ENCODE measurements around the gene TRIM66.

TRIM66 gene, protein sequence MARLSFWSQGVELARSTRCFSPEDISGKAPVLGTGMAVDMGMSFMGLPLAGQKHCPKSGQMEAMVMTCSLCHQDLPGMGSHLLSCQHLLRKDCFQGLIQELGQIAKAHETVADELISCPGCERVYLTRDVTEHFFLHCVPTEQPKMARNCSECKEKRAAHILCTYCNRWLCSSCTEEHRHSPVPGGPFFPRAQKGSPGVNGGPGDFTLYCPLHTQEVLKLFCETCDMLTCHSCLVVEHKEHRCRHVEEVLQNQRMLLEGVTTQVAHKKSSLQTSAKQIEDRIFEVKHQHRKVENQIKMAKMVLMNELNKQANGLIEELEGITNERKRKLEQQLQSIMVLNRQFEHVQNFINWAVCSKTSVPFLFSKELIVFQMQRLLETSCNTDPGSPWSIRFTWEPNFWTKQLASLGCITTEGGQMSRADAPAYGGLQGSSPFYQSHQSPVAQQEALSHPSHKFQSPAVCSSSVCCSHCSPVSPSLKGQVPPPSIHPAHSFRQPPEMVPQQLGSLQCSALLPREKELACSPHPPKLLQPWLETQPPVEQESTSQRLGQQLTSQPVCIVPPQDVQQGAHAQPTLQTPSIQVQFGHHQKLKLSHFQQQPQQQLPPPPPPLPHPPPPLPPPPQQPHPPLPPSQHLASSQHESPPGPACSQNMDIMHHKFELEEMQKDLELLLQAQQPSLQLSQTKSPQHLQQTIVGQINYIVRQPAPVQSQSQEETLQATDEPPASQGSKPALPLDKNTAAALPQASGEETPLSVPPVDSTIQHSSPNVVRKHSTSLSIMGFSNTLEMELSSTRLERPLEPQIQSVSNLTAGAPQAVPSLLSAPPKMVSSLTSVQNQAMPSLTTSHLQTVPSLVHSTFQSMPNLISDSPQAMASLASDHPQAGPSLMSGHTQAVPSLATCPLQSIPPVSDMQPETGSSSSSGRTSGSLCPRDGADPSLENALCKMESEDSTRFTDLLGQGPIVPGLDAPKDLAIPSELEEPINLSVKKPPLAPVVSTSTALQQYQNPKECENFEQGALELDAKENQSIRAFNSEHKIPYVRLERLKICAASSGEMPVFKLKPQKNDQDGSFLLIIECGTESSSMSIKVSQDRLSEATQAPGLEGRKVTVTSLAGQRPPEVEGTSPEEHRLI (N-terminal part only)

DNA sequence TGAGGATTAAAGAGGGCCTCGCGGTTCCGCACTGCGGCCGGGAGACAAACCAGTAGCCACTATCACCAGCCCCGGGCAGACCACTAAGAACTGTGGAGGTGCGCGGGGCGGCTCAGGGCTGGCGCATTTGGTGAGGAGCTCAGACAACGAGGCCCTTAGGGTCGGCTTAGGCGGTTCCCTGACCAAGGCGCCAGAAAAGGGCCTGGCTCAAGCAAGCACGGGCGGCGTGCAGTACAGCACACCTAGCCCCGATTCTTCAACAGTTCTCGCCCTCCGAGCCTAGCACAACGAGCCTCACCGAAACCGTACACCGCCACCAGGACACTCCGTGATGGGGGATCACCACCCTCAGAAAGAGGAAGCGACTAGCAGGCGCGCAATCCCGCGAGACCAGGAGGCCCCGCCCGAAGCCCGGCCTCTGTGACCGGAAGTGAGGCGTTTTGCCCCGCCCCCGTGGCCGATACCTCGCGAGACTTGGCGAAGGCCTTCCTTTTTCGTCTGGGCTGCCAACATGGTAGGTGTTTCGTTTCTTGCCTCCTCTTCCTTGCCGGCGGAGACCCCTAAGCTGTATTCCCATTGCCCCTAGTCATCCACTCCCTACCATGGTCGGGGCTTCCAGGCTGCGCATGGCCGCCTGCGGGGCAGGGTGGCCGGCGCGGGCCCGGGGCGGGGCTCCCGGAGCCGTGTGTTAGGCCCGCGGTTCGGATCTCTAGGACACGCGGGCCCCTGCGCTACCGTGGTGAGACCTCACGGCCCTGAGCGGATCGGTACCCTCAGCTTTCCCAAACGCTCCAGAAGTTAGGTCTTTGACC is at the start of gene TRIM66, which contains the start of gene RPL27A:
TRIM66 (minus strand) TSS at position 363 of the 812 bp plus-strand sequence. CDS start 10,391 bp downstream, outside the sequence.
RPL27A (plus strand) TSS at position 490 of the 812 bp plus-strand sequence; CDS start at position 512, 22 bp downstream.
- peak; percentile 99 for DNase-seq

DNA sequence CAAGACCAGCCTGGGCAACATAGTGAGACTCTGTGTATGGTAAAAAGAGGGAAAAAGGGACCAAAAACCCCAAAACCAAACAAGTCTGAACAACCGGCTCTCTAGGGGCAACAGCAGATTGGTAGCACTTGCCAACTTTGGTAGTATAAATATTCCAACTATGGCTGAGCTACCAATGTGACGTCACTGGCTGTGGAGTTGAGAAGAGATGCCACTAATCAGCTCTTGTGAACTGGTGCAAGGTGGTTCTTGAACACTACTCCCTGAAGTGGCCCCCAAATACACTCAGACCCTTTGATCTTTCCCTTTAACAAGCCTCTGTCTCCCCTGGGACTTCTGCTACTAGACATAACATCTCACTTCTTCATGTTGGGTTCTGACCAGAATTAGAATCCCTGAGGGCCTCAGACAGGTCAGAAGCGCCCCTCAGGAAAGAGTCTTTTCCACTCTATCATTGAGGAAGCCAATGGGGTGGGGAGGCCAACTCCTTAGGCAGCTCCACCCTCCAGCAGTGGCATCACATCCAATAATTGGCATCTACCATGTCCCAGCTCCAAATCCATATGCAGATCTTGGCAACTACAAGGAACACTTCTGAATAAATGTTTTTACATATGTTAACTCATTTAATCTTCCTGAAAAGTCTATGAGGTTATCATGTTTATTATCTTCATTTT is 49.3 kb upstream of the TRIM66 start:
- DNase-seq, result no peak

DNA sequence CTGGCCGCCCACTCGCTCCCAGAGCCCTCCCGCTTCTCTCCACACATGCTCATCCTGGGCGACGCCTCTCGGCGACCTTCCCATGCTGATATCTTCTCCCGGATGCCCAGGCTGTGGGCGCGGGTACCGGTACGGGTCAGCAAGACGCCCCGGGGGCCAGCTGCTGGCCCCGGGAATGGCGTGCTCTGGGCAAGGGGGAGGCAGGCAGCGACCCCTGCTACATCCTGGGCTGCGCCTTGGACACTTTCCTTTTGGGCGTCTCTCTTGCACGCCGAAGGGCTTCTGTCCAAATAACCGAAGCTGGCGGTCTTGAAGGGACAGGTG is 48.2 kb upstream of the TRIM66 start:
- DNase-seq, result no peak

DNA sequence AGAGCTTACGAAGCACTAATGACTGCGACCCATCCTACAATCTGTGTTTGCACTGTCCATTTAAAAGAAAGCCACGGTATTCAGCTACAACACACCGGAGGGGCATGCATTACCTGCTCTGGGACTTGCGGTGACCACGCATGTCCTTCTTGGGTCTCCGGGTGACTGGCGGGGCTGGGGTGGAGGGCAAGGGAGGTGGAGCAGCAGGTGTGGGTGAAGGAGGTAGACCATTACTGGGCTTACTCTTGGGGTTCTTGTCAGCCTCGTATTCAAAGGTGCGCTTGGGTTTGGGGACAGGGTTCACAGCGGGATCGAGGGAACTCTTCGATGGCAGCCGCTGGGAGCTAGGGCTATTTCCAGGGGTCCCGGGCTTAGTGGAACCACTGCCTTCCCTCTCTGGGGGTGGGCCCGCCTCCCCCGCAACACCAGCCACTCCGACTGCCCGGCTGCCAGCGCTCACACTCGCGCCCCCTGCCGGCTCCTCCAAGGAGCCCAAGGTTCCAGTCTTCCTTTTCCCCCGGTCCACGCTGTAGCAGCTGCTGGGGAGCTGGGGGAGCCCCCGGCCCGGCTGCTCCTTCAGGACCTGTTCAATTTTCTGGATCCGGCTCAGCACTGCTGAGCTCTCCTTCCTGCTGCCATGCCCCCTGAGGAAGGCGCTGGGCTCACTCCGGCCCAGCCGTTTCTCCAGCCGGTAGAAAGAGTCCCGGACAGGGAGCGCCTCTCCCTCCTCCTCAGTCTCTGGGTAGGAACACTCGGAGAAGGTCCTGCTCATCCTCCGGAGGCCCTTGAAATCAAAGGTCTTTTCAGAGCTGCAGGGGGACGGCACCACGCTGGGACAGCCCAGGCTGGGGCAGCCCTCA is 47.6 kb upstream of the TRIM66 start:
- no peak for DNase-seq

DNA sequence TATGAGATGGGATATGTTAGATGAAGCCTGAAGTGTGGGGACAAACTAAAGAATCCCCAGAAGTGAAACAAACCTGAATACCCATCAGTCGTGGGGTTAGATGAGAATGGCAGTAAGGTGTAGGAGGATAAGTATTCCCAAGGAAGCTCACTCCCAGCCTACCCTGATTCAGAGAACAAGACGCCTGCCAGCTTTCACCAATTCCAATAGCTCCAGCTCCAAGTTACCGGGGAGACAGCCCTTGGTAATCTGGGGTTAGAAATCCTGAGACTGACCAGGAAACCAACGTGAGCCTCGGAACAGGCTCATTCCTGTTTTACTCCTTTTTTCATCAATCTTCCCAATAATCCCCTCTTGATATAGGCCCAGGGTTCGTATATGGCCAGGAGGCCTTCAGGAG is 46.6 kb upstream of the TRIM66 start:
- DNase-seq, result no peak

DNA sequence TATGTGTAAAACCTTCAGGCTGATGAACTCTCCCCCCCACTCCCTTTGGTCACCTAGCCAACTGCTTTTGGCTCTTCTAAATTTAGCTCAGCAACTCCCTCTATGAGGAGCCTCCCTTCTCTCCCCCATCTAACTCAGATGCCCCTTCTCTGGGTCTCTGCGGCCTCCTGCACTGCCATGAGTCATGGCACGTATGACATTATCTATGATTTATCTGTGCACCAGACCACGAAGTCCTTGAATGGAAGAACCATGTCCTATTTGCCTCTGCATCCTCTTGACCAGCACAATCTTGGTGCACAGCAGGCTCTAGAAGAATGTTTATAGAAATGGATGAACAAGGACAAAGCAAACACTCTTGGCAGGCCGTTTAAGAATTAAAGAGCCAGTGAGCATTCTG is 46.1 kb upstream of the TRIM66 start:
- no peak for DNase-seq

DNA sequence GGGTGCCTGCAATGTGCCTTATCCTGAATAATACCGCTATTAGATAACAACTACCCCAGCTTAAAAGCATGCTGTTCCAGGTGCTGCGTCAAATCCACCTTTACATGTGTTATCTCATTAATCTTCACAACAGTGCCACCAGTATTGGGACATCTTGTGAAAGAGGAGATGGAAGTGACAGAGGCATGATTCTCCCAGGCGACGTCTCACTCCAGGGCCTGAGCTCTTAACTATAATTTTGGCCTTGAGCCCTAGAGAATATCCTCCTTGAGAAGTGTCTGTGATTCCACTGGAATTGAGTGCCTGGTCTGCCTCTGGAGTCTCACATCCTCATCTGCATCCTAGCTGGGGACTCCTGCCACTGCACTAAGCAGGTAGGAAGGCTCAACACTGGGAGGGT is 43.9 kb upstream of the TRIM66 start:
- DNase-seq, result no peak

DNA sequence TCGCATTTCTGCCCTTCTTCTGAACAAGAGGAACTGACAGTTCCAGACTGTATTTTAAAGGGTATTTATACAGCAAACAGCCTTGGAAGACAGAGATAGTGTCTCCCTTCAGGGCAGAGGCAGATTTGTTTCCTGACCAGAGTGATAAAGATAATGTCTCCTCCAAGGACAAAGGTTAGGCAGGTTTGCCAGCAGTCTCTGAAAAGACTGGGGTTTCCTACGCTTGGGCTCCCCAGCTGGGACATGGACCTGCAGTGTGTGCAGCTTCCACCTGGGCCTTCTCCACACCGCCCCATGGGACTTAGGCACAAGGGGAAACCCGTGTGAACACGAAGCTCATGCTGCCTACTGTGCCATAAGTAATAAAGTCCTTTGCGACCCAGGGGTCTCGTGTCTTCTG is 42.2 kb upstream of the TRIM66 start:
- DNase-seq, result no peak

DNA sequence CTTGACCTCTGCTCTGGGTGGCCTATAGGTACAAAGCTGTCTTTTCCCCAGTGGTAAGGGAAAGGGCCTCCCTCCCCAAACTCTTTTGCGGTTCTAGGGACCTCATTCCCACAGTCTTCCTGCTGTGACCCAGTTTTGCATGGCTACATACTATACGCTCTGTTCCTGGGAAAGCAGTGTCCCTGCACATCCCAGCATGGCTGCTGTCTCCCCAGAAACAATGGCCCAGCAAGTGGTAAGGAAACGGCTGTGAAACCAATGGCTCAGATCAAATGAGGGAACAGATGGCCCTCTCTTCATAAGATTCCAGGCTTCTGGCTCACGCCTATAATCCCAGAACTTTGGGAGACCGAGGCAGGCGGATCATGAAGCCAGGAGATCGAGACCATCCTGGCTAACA is 41.2 kb upstream of the TRIM66 start:
- no peak for DNase-seq

DNA sequence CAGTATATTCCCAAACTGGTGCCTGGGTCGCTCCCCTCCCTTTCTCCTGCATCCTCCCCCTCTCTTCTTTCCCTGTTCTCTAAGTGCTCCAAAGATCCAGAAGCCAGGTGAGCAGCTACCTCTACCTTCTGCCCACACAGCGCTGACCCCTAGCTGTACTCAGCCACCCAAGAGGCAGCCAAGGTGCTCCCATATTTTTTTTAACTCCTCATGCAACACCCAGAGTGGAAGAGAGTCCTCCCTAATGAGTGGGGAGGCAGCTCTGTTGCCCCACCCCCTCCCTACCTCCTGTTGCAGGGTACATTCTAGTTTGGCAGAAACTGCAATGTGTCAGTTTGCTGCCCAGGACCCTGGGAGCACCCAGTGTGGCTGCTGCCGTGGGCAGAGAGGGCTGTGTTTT is 40.3 kb upstream of the TRIM66 start:
- no peak for DNase-seq

DNA sequence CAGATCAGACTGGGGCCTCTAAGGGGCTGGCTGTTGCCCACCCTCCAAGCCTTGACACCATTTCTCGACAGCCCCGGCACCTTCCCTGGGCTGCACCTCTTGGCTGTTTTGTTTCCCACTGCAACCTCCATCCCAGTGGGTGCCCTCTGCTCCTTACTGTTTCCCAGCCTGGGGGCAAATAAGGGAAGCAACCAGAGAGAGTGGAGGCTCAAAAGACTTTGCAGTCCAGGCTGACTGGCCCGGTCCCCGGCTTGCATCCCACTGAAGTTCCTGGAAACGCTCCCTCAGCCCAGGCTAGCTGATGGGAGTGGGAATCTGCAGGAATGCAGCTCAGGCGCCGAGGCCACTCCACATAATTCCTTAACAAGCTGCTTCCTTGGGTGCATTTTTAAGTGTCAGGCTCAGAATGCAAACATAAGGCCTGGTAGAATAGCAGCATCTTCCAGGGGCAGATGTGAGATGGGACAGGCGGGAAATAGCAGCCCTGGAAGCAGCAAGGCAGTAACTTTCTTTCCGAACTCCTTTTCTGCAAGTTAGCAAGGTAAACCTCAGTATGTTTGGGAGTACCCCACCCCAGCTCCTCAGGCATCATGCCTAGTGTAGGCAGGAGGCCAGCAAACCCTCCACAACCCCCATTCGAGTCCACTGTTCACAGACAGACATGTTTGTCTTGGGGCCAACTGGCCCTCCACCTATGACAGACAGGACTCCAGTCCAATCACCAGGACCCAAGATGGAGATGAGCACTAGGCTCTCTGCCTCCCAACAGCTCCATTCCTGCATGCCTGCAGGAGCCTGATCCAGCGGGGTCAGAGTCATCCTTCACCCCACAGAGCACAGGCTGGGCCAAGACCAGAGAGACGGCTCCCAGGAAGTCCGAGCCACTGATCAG is 39.4 kb upstream of the TRIM66 start:
- DNase-seq, result peak; percentile 81

DNA sequence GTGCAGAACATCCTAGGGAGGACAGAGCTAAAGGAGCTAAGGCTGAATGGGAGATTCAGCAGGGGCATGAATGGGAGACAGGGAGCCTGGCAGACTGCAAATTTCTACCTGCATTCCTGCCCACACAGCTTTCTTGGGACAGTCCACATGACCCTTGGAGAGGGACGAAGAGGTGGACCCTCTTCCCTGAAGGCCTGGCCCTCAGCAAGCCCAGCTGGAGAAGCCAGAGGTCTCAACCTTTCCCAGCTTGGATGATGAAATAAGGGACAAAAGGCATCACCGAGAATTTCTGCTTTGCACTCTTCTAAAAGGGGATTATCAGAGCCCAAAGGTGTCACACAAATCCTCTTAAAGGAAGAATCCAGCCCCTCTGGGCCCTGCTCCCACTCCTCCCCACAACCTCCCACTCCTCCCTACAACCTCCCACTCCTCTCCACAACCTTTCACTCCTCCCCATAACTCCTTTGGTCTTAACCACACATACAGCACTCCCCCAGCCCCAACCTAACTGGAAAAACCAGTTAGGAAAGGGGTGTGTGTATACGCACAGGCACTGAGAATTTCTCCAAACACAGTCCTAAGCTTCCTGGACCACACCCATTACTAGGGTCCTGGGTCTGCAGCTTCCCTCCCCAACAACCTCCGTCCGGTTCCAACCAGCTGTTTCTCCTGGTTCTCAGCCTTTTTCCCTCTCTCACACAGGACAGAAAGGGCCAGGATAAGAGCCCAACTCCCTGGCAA is 38.6 kb upstream of the TRIM66 start:
- DNase-seq, result peak; percentile 73

DNA sequence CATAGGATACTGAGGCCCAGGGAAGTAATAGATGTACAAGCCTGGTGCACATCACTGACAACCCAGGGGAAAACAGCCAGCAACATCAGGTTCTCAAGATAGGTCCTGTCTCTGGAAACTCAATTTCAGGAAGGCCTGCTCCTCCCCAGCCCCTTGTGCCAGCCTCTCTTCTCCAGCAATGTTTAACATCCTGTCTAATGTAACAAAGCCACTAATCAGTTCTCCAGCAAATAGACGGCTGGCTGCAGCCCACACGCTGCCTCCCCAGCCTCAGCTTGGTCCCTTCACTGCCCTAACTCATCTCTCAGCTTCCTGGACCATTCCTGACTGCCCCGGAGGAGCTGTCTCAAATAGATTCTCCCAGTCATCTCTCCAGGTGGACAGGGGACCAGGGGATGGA is 37.9 kb upstream of the TRIM66 start:
- peak; percentile 55 for DNase-seq

DNA sequence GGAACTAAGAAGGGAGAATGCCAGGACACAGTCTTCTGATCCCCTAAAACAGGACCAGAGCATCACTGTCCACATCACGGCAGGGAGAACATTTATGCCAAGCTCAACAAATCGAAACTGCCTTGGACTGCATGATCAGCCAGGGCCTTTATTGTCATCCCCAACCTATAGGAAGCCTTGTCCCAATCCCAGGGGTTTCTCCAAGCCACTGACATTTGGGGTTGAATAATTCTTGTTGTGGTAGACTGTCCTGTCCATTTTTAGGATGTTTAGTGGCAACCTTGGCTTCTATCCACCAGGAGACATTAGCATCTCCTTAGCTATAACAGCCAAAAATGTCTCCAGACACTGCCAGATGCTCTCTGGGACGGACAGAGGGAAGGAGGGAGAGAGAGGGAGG is 37.3 kb upstream of the TRIM66 start:
- no peak for DNase-seq

DNA sequence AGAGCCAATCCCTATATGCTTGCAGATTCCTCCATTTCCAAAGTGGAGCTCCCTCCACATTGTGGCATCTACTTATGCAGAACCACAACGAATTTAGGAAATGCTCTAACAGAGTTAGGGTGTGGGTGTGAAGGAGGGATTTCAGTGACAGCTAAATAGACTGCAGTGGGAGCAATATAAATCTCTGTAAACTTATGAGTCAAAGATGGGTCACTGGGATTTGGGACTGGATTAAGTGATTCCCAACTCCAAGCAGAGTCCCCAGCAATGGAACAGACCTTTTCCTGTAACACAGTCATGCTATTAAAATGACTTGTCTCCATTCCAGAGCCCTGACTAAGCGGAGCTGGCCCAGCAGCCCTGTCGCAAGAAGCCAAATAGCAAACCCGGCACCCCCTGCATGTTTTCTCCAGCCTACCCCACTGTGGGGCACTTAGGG is 36.8 kb upstream of the TRIM66 start:
- DNase-seq, result peak; percentile 74

DNA sequence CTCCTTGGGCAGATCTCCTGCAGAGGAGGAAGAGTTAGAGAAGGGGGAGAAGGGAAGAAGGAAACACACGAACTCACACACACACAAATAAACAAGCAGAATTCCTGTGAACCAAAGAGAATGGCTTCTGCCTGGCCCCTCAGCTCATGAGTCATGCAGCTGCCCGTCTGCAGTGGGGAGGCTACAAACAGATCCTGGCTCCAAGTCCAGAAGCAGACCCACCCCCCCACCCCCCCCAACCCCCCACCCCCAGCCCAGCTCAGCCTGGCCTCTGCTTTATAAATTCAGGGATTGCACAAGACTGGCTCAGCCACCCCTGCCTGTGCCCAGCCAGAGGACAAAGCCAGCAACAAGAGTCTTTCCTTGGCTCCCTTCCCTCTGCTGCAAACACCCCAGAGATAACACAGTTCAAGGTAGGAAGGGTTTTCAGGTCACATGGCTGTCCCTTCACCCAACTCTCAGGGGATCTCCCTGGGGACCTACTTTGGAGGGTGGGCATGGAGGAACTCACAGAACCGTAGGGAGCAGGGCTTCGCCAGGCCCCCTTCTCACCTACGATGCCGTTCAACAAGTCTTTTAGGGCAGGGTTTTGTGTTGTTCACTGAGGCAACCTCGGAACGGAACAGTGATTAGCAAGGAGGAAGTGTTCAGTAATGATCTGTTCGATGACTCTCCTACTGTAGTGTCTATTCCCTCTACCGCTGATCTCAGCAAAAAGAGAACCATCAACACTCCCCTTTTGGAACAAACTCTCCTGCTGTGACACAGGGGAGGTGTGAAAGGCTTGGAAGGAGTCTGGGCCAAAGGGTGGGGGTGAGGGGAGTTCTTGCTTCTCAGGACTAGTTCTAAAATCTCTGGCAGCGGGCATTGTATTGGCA is 35.6 kb upstream of the TRIM66 start:
- peak; percentile 72 for DNase-seq

DNA sequence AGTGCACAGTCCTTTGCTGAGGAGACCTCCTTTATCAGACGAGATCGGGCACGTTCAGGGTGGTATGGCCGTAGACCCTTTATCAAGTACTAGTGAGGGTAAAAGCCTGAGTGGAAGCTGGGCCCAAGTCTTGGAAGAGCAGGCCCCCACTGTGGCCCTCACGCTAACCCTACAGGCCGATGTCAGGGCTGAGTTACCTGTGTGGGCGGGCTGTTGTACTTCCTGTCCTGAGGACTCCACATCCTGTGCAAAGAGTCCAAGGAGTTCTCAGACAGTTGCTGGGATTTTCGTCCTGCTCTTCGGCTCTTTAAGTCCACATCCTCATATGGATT is 35.0 kb upstream of the TRIM66 start:
- no peak for DNase-seq

DNA sequence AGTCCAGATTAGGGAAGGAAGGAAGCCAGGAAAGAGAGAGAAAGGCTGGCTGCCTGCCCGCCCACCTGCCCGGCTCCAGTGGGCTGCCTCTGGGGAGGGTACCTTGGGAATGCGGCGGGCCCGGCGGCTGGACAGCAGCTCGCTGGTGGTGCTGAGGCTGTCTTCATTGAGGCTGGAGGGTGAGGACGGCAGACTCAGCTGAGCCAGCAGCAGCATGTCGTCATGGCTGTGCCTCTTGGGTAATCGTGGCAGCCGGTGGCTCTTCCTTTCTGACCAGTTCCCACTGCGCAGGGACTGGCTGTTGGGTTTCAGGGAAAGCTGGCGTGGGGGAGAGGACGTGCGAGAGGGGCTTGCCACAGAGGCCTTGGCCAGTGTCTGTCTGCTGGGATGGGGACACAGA is 33.0 kb upstream of the TRIM66 start:
- DNase-seq, result no peak

All from right hindlimb (tissue), 1 donor.